Measurements from ENCODE around the gene GAD1.

DNA sequence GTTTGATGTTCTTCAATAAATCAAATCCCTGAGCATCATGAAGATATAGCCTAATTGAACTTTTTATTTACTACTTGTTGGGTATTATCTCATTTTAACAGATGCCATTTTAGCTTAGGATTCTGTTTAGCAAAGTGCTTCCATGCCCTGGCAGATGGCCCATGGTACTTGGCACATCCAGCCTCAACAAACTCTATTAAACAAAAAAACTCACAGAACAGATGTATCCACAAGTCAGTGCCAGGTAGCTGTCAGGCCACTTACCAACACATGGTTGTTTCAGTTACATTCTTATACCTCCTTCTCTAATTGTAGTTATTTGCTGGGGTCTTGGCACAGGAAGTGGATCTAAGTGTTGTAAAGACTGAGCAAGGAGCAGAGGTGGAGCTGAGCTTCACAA lies 29.6 kb downstream of the GAD1 start:
- TF ChIP-seq, protein P1, sequence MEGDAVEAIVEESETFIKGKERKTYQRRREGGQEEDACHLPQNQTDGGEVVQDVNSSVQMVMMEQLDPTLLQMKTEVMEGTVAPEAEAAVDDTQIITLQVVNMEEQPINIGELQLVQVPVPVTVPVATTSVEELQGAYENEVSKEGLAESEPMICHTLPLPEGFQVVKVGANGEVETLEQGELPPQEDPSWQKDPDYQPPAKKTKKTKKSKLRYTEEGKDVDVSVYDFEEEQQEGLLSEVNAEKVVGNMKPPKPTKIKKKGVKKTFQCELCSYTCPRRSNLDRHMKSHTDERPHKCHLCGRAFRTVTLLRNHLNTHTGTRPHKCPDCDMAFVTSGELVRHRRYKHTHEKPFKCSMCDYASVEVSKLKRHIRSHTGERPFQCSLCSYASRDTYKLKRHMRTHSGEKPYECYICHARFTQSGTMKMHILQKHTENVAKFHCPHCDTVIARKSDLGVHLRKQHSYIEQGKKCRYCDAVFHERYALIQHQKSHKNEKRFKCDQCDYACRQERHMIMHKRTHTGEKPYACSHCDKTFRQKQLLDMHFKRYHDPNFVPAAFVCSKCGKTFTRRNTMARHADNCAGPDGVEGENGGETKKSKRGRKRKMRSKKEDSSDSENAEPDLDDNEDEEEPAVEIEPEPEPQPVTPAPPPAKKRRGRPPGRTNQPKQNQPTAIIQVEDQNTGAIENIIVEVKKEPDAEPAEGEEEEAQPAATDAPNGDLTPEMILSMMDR (IDR thresholded peaks at IDR 0.05), result no peak
- TF ChIP-seq POLR2A (IDR thresholded peaks at IDR 0.05; ENCODE audit: low read depth), result no peak
- no peak for TF ChIP-seq POLR2AphosphoS5 (IDR thresholded peaks at IDR 0.05)
- TF ChIP-seq EP300 (IDR thresholded peaks at IDR 0.05), result no peak
